Bronchial epithelial cell (primary cell): Measurements from ENCODE around the gene FDPS. TPM values are rescaled to one million over a fixed set of nuclear protein-coding genes. Genes with fewer than 3 reads are reported as not detected.

Experiments used
- DNase-seq: peaks from one replicate; pipeline ENCODE4 v3.0.0-alpha.2; 2010; ENCODE audit warnings: low read depth
- FAIRE-seq: peaks from 2 replicates; lab custom pipeline; 2011; peaks lifted over from hg19 to GRCh38; lab: Jason Lieb, UNC
- H3K27me3 ChIP-seq: 2 replicates; pipeline ENCODE4 v1.5.1; 2011; ENCODE audit warnings: low read length; ENCODE audit not compliant: control insufficient read depth, insufficient read depth
- H3K36me3 ChIP-seq: 2 replicates; pipeline ENCODE4 v1.5.1; 2011; ENCODE audit warnings: low read length; ENCODE audit not compliant: control insufficient read depth, insufficient read depth
- H3K4me3 ChIP-seq: 2 replicates; pipeline ENCODE4 v1.5.1; 2011; ENCODE audit warnings: mild to moderate bottlenecking, low read depth, low read length, control low read depth
- total RNA-seq: library from RNA; depleted of rRNA; stranded (reverse); fragments of >200 nt; gene quantifications from 2 replicates; pipeline ENCODE4 v1.2.1, GENCODE V29; 2014
- TF ChIP-seq, protein P1 (sequence below): IDR thresholded peaks from 2 replicates; pipeline ENCODE4 v1.5.1; 2011; ENCODE audit warnings: mild to moderate bottlenecking, moderate library complexity, low read length, control low read depth, inconsistent platforms; ENCODE audit not compliant: insufficient read depth, severe bottlenecking

FDPS gene
- total RNA-seq, 1 donor from 2014 or later: 167 TPM

DNA sequence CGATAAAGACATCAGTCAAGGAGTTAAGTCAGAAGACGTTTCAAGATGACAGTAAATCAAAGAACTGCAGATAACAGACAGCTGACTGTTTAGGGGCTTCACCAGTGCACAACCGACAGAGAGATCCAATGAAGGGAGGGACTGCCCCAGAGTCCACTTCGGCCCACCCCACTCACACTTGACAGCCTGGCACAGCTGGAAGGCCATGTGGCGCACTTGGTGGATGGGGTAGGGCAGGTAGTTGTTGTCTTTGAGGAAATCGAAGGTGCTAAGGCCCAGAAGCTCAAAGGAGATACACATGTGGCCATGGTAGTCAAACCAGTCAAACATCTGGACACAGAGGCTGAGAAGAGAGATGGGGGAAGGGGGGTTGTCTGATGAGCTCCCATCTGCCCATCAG, 42.1 kb upstream of the FDPS start:
- TF ChIP-seq, protein P1, sequence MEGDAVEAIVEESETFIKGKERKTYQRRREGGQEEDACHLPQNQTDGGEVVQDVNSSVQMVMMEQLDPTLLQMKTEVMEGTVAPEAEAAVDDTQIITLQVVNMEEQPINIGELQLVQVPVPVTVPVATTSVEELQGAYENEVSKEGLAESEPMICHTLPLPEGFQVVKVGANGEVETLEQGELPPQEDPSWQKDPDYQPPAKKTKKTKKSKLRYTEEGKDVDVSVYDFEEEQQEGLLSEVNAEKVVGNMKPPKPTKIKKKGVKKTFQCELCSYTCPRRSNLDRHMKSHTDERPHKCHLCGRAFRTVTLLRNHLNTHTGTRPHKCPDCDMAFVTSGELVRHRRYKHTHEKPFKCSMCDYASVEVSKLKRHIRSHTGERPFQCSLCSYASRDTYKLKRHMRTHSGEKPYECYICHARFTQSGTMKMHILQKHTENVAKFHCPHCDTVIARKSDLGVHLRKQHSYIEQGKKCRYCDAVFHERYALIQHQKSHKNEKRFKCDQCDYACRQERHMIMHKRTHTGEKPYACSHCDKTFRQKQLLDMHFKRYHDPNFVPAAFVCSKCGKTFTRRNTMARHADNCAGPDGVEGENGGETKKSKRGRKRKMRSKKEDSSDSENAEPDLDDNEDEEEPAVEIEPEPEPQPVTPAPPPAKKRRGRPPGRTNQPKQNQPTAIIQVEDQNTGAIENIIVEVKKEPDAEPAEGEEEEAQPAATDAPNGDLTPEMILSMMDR: no peak
- no peaks in the 10 kb centered on the region for H3K27me3 ChIP-seq
- no peak overlapping the region for H3K4me3 ChIP-seq
- DNase-seq (no peak), FAIRE-seq (no peak)
- H3K36me3 ChIP-seq: peaks cover 42% of the 10 kb centered on the region

DNA sequence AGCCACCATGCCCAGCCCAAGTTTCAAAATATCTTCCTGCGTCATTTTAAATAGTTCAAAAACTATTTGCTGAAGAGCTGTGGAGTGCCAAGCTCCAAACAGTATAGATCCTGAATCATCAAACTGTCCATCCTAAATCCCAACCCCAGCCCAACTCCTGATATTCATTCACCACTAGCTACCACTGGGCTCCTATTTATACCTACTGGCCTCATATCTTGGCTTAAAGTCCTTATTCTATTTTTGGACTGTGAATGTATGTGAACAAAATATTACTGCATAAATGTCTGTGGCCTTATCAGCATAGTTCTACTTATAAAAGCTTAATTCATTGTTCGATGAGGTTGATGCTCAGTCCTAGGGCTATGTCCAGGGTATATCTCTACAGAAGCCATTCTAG, 41.3 kb upstream of the FDPS start:
- Histone ChIP-seq H3K4me3 (no peak overlapping the region), H3K27me3 (no peaks in the 10 kb centered on the region), H3K36me3 (peaks cover 42% of the 10 kb centered on the region)
- DNase-seq (no peak), FAIRE-seq (no peak)
- TF ChIP-seq, protein P1: no peak

DNA sequence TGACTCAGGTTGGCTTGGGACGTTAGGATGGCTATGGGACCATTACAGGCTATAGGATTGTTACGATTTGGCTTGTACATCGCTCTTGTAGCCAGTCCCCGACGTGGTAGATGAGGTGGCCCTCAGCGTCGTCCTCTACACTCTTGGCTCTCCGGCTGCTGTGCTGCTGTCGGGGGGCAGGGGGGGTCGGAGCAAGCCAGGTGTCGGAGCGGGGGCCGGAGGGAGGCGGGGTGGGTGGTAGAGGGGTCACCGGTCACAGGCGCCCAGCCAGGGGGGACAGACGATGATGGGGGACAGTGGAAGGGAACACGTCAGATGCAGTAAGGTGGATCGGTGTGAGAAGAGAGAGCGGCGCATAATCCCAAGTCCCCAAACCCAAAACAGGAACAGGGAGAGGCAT, 40.0 kb upstream of the FDPS start:
- Histone ChIP-seq H3K36me3 (peaks cover 41% of the 10 kb centered on the region), H3K27me3 (no peaks in the 10 kb centered on the region), H3K4me3 (no peak overlapping the region)
- DNase-seq (no peak), FAIRE-seq (no peak)
- TF ChIP-seq, protein P1: no peak

DNA sequence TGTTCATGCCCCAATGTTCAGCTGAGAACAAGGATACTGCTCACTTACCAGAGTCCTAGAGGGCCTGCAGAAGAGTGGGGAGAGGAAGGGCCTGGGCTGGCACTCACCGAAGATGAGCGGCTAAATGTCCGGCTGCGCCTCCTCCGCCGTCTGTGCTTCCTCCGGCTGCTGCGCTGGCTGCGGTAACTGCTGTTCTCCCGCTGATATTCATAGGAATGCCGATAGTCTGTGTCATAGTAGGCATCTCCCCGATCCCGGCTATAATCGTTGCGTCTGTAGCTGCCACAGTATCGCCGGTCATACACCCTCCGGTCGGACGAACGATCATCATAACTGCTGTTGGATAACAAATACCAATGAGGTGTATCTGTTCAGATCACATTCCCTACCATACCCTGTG, 39.3 kb upstream of the FDPS start:
- H3K4me3 ChIP-seq: no peak overlapping the region
- no peaks in the 10 kb centered on the region for H3K27me3 ChIP-seq
- DNase-seq: no peak
- H3K36me3 ChIP-seq: peaks cover 35% of the 10 kb centered on the region
- FAIRE-seq: no peak
- TF ChIP-seq, protein P1: no peak

DNA sequence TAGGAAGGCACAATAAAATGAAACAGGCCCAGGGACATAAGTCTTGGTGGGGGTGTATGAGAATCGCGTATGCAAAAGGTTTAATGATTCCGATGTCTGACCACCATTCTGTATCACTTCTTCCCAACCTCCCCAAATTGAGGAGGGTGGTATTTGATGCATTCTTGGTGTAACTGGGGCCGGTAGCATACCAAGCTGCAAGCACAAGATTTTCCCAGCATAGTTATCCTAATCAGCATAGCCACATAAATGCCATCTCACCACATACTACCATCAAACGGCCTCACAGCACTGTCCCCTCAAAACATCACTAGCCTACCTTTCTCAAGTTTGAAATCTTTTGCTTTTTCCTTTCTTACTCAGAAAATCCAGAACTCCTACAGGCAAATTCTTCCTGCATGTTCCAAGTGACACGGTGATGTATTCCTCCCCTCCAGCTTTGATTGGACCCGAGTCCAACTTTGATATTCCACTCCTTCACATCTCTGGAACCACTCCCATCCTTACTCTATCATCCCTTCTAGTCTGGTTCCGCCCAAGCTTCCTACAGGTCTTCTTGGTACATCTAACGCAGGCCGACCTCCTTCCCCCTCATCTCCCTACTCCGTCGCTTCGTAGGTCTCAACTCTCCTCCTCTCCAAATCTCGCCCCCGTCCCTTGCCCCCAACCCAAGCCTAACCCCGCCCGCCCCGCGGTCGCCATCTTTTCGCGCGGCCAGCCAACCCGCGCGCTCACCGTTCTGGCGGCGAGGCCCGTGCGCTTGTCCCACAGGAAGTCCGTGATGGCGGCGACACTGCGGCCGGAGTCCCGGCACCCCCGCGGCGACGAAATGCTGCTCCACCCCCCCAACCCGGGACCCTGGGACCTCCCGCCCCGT, 36.0 kb upstream of the FDPS start:
- TF ChIP-seq, protein P1: no peak
- DNase-seq (peak; percentile 47), FAIRE-seq (no peak)
- H3K4me3 ChIP-seq: peak overlapping the region; percentile 74
- H3K36me3 ChIP-seq: peaks cover 23% of the 10 kb centered on the region
- H3K27me3 ChIP-seq: no peaks in the 10 kb centered on the region
